ENCODE data around the gene CREG2. TPM values are rescaled to one million over a fixed set of nuclear protein-coding genes. Genes with fewer than 3 reads are reported as not detected.

CREG2 gene
- total RNA-seq, 1 experiment from 2014 or later: 12.3 TPM

- H3K4me2 ChIP-seq: peak overlapping the region; percentile 95
- H3K9me3 ChIP-seq (ENCODE audit: insufficient read depth, low read depth): peaks cover 12% of the 10 kb centered on the region; the same call in 1 of the 2 replicates
- no peaks in the 10 kb centered on the region for H3K79me2 ChIP-seq (ENCODE audit: low read depth)
- TF ChIP-seq CTCF (conservative IDR thresholded peaks at IDR 0.05) (no peak), EZH2 (IDR thresholded peaks at IDR 0.05; ENCODE audit: low read depth) (no peak)
- no peaks in the 10 kb centered on the region for H3K9me2 ChIP-seq (ENCODE audit: insufficient read depth)
- H3K27me3 ChIP-seq (ENCODE audit: insufficient read depth, low read depth): no peaks in the 10 kb centered on the region
- H4K20me1 ChIP-seq (ENCODE audit: insufficient read depth): no peaks in the 10 kb centered on the region
- H3K4me1 ChIP-seq (replicated peaks; ENCODE audit: insufficient read depth): peaks cover 49% of the 10 kb centered on the region
- intact Hi-C loops (cut with micrococcal nuclease; ENCODE audit: unreplicated experiment): no loop called here
- no TSS peak for BruUV-seq (replicated peaks)
- peak overlapping the region; percentile 99 for H3K27ac ChIP-seq
- H3F3A ChIP-seq (ENCODE audit: insufficient read depth, low read depth): peaks cover 44% of the 10 kb centered on the region
- peak in 1 of 2 experiments; percentile 33 for DNase-seq
- H3K36me3 ChIP-seq (ENCODE audit: low read depth): 0 out of 2 replicates have a peak, but pooled peaks cover 7% of the 10 kb centered on the region
- H3K4me3 ChIP-seq: no peak overlapping the region
- CTCF ChIA-PET: interaction anchor here (0.5 to 0.9 kb wide), 3 partner anchors 12 to 1971 kb away, joined by 3 to 4 read pairs (median 3); no protein-coding TSS in a partner anchor
- H2AFZ ChIP-seq: no peak overlapping the region
- POLR2A ChIA-PET (ENCODE audit: unreplicated experiment): interaction anchor here (0.6 kb wide), 2 partner anchors 65 to 965 kb away, joined by 7 to 10 read pairs; no protein-coding TSS in a partner anchor
Measured at GRCh38 chr2:101330253-101330933, 56.9 kb downstream of the CREG2 start.

GRCh38 chr2:101329026-101329425 is 58.3 kb downstream of the CREG2 start:
- BruUV-seq (replicated peaks): no TSS peak
- no peaks in the 10 kb centered on the region for H4K20me1 ChIP-seq (ENCODE audit: insufficient read depth)
- peaks cover 44% of the 10 kb centered on the region for H3F3A ChIP-seq (ENCODE audit: insufficient read depth, low read depth)
- TF ChIP-seq CTCF (conservative IDR thresholded peaks at IDR 0.05): no peak
- TF ChIP-seq EZH2 (IDR thresholded peaks at IDR 0.05; ENCODE audit: low read depth): no peak
- peak overlapping the region; percentile 54; the same call in 1 of the 2 replicates for H3K4me3 ChIP-seq
- H3K79me2 ChIP-seq (ENCODE audit: low read depth): no peaks in the 10 kb centered on the region
- intact Hi-C loops (cut with micrococcal nuclease; ENCODE audit: unreplicated experiment): loop anchor here (2.0 kb wide), 2 partner anchors 22 to 26 kb away; no protein-coding TSS in a partner anchor
- no peaks in the 10 kb centered on the region for H3K27me3 ChIP-seq (ENCODE audit: insufficient read depth, low read depth)
- ChIA-PET CTCF (no interaction called here), POLR2A (ENCODE audit: unreplicated experiment) (interaction anchor here (1.0 kb wide), 1 partner anchor 20 kb away, joined by 3 read pairs; the partner anchor contains the start of gene RNF149)
- H3K4me2 ChIP-seq: peak overlapping the region; percentile 95
- no peaks in the 10 kb centered on the region for H3K9me2 ChIP-seq (ENCODE audit: insufficient read depth)
- peaks cover 49% of the 10 kb centered on the region for H3K4me1 ChIP-seq (replicated peaks; ENCODE audit: insufficient read depth)
- H3K27ac ChIP-seq: peak overlapping the region; percentile 99
- peaks cover 15% of the 10 kb centered on the region; the same call in 1 of the 2 replicates for H3K9me3 ChIP-seq (ENCODE audit: insufficient read depth, low read depth)
- 0 out of 2 replicates have a peak, but pooled peaks cover 10% of the 10 kb centered on the region for H3K36me3 ChIP-seq (ENCODE audit: low read depth)
- no peak overlapping the region for H2AFZ ChIP-seq
- no peak for DNase-seq

GRCh38 chr2:101328474-101329007 is 58.8 kb downstream of the CREG2 start:
- H3K27ac ChIP-seq: peak overlapping the region; percentile 99
- TF ChIP-seq EZH2 (IDR thresholded peaks at IDR 0.05; ENCODE audit: low read depth) (no peak), CTCF (conservative IDR thresholded peaks at IDR 0.05) (no peak)
- CTCF ChIA-PET: interaction anchor here (0.6 kb wide), 1 partner anchor 368 kb away, joined by 5 read pairs; no protein-coding TSS in a partner anchor
- peaks cover 44% of the 10 kb centered on the region for H3F3A ChIP-seq (ENCODE audit: insufficient read depth, low read depth)
- no peaks in the 10 kb centered on the region for H3K27me3 ChIP-seq (ENCODE audit: insufficient read depth, low read depth)
- no peaks in the 10 kb centered on the region for H4K20me1 ChIP-seq (ENCODE audit: insufficient read depth)
- TSS peak; percentile 34 for BruUV-seq (replicated peaks)
- H2AFZ ChIP-seq: no peak overlapping the region; the same call in 1 of the 2 replicates
- H3K9me3 ChIP-seq (ENCODE audit: insufficient read depth, low read depth): peaks cover 15% of the 10 kb centered on the region; the same call in 1 of the 2 replicates
- 0 out of 2 replicates have a peak, but pooled peaks cover 10% of the 10 kb centered on the region for H3K36me3 ChIP-seq (ENCODE audit: low read depth)
- H3K4me3 ChIP-seq: peak overlapping the region; percentile 54
- peak in 1 of 2 experiments; percentile 94 for DNase-seq
- no peaks in the 10 kb centered on the region for H3K79me2 ChIP-seq (ENCODE audit: low read depth)
- intact Hi-C loops (cut with micrococcal nuclease; ENCODE audit: unreplicated experiment): loop anchor here (1.0 to 2.0 kb wide), 3 partner anchors 22 to 32 kb away; no protein-coding TSS in a partner anchor
- no peaks in the 10 kb centered on the region for H3K9me2 ChIP-seq (ENCODE audit: insufficient read depth)
- peaks cover 49% of the 10 kb centered on the region for H3K4me1 ChIP-seq (replicated peaks; ENCODE audit: insufficient read depth)
- POLR2A ChIA-PET (ENCODE audit: unreplicated experiment): interaction anchor here (0.6 to 1.1 kb wide), 3 partner anchors 20 to 155 kb away, joined by 3 to 5 read pairs (median 4); partner anchors contain the start of gene RNF149
- H3K4me2 ChIP-seq: peak overlapping the region; percentile 95
